Bronchial epithelial cell (primary cell): ENCODE measurements around the gene P3H1. TPM values are rescaled to one million over a fixed set of nuclear protein-coding genes. Genes with fewer than 3 reads are reported as not detected.

Source experiments
- DNase-seq: peaks from one replicate; pipeline ENCODE4 v3.0.0-alpha.2; 2010; ENCODE audit warnings: low read depth
- FAIRE-seq: peaks from 2 replicates; lab custom pipeline; 2011; peaks lifted over from hg19 to GRCh38; lab: Jason Lieb, UNC
- H3K27me3 ChIP-seq: 2 replicates; pipeline ENCODE4 v1.5.1; 2011; ENCODE audit warnings: low read length; ENCODE audit not compliant: control insufficient read depth, insufficient read depth
- H3K36me3 ChIP-seq: 2 replicates; pipeline ENCODE4 v1.5.1; 2011; ENCODE audit warnings: low read length; ENCODE audit not compliant: control insufficient read depth, insufficient read depth
- H3K4me3 ChIP-seq: 2 replicates; pipeline ENCODE4 v1.5.1; 2011; ENCODE audit warnings: mild to moderate bottlenecking, low read depth, low read length, control low read depth
- CTCF ChIP-seq: IDR thresholded peaks from 2 replicates; pipeline ENCODE4 v1.5.1; 2011; ENCODE audit warnings: mild to moderate bottlenecking, moderate library complexity, low read length, control low read depth, inconsistent platforms; ENCODE audit not compliant: insufficient read depth, severe bottlenecking
- total RNA-seq: library from RNA; depleted of rRNA; stranded (reverse); fragments of >200 nt; gene quantifications from 2 replicates; pipeline ENCODE4 v1.2.1, GENCODE V29; 2014

P3H1 gene
- total RNA-seq, 1 donor from 2014 or later, result 15.8 TPM

- no peaks in the 10 kb centered on the region for H3K27me3 ChIP-seq
- DNase-seq (no peak), FAIRE-seq (no peak)
- no peak for TF ChIP-seq CTCF
- no peaks in the 10 kb centered on the region for H3K36me3 ChIP-seq
- no peak overlapping the region for H3K4me3 ChIP-seq
These were observed 28.7 kb downstream of the P3H1 start for GRCh38 chr1:42737986-42738677.

GRCh38 chr1:42737257-42737656, 29.6 kb downstream of the P3H1 start:
- Histone ChIP-seq H3K4me3 (no peak overlapping the region), H3K27me3 (no peaks in the 10 kb centered on the region), H3K36me3 (no peaks in the 10 kb centered on the region)
- DNase-seq (peak; percentile 59), FAIRE-seq (peak; percentile 95)
- TF ChIP-seq CTCF, result peak; percentile 11

- H3K36me3 ChIP-seq, result no peaks in the 10 kb centered on the region
- DNase-seq, result no peak
- H3K27me3 ChIP-seq, result no peaks in the 10 kb centered on the region
- no peak overlapping the region for H3K4me3 ChIP-seq
- TF ChIP-seq CTCF, result no peak
- FAIRE-seq, result no peak
These were observed 30.1 kb downstream of the P3H1 start for GRCh38 chr1:42736571-42737200.

GRCh38 chr1:42736152-42736551, 30.7 kb downstream of the P3H1 start:
- Histone ChIP-seq H3K27me3 (no peaks in the 10 kb centered on the region), H3K36me3 (no peaks in the 10 kb centered on the region), H3K4me3 (no peak overlapping the region)
- TF ChIP-seq CTCF, result peak; percentile 70
- FAIRE-seq (no peak), DNase-seq (peak; percentile 51)

- no peaks in the 10 kb centered on the region for H3K36me3 ChIP-seq
- no peak for TF ChIP-seq CTCF
- peak; percentile 82 for DNase-seq
- H3K27me3 ChIP-seq, result no peaks in the 10 kb centered on the region
- FAIRE-seq, result no peak
- no peak overlapping the region for H3K4me3 ChIP-seq
These were observed 31.2 kb downstream of the P3H1 start for GRCh38 chr1:42735477-42736105.
